GM21529 (cell line): ENCODE results near the gene SMC4.
"Not testable (repeated sequence)": the region's sequence is repeated elsewhere in the genome, so short reads cannot be mapped to it uniquely, and the experiment has no call there.

Experiments
- ATAC-seq: cut with Tn5 transposase; IDR thresholded peaks from one replicate; pipeline ENCODE4 v1.9.1; 2021; ENCODE audit not compliant: unreplicated experiment

The SMC4 gene

DNA sequence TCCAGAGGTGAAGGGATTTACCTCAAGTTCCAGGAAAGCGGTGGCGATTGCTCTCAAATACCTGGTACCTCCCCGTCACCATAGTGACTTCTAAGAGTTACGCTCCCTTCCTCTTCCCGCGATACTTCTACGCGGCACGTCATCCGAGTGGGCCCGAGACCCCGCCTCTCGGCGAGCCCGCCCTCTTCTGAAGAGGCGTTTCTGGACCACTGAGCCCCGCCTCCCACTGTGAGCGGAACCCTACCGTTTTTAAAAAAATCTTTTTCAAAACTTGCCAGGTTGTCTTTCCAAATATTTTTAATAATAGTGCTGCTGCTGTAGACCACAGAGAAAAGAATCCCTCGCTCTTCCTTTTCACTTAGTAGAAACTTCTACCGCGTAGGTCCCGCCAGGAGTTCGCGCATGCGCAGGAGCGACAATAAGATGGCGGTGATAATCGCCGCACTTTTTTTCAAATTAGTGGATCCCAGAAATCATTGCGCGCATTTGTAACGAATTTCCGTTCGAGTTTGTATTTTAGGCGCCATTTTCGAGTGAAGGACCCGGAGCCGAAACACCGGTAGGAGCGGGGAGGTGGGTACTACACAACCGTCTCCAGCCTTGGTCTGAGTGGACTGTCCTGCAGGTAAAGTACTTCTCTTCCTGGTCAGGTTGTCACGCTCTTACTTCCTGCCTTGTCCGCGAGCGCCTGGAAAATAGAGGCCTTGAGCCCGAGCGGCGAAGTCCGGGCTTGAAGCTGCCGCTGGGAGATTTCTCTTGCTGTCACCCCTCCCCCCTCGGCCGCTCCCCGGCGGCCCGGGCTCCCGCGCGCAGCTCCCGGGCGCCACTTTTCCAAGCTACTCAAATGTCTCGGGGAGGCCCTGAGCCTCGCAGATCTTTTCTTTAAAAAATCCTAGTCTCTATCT lies at the start of gene SMC4, which contains the start of gene IFT80:
TSS of gene SMC4 (plus strand) at position 526 of the 905 bp plus-strand sequence. CDS start 1,177 bp downstream, outside the sequence.
TSS of gene IFT80 (minus strand) at position 101 of the 905 bp plus-strand sequence. CDS start 14,625 bp downstream, outside the sequence.
- ATAC-seq: peak; percentile 93

DNA sequence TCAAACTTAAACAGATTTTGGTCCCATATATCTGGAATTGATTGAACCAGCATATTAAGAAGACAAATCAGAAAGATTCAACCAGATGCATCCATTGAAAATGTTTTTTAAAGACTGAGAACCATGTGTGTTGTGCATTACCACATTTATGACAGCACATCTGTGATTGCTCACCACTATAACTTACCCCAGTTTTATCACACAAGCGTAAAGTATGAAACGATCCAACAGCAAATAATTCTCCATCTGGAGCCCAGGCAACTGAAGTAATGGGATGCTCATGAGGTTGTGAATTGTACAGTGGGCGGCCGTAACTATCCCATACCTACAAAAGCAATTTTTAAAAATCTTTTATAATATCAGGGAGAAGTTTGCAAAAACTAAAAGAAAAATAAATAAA lies 43.6 kb upstream of the SMC4 start:
- ATAC-seq: no peak

DNA sequence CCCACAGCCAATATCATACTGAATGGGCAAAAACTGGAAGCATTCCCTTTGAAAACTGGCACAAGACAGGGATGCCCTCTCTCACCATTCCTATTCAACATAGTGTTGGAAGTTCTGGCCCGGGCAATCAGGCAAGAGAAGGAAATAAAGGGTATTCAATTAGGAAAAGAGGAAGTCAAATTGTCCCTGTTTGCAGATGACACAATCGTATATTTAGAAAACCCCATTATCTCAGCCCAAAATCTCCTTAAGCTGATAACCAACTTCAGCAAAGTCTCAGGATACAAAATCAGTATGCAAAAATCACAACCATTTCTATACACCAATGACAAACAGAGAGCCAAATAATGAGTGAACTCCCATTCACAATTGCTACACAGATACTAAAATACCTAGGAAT lies 36.6 kb upstream of the SMC4 start:
- not testable (repeated sequence) for ATAC-seq

DNA sequence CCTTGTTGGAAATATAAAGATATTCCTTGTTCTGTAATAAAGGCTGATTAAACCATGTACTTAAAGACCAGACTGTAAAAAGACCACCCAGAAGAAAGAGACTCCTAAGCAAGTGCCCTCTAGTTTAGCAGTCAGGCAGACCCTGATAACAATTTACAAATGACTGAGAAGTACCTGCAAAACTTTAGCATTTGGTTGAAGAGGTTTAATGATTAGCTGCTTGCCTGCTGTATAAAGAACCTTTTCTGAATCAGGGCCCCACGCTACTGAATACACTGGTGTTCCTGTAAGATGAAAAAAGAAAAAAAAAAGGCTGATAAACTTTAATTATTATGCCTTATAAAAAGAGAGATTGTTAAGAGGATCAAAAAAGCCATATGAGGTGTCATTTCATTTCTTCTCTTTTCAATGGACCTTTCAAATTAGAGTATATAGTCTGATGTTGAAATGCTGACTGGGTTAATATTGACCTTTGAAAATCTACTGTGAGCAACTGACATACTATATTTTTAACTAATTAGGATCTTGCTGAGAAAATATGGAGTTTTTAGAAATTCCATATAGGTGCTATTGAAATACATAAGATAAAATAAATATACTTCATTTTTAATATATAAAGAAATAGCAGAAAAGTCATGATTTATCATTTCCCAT lies 33.5 kb upstream of the SMC4 start:
- no peak for ATAC-seq

DNA sequence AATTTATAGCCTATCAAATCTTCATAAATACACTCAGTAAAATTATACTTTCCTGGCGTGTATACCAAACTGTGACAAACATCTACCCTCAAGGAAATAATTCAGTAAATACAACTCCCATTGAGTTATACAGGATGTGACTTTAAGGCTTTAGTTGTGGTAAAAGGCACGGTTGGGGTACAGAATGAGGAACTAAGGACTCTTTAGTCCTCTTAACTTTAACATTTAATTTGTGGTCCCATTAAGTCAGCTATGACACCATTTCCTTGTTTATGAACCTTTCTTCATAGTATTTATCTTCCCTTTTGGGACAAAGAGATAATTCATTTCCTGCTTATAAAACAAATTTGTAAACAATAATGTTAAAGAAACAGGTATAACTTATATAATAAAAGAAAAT lies 30.6 kb upstream of the SMC4 start:
- peak; percentile 73 for ATAC-seq

DNA sequence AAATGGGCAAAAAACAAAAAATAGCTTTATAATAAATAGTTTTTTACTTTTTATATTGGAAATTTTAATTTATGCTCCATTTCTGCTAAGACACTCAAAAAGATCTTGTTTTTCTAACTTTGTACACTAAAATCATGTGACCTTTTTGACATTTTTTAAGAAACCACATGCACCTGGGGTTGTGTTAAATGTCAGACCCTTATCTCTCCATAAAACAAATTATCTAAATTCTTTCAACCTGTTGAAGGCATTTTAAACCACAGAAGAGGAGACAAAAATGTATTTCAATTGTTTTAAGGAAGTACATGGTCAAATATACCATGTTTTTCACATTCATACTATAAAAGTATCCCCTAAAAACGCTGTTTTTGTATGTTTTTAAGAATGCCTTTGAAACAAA lies 29.7 kb upstream of the SMC4 start:
- ATAC-seq: no peak

DNA sequence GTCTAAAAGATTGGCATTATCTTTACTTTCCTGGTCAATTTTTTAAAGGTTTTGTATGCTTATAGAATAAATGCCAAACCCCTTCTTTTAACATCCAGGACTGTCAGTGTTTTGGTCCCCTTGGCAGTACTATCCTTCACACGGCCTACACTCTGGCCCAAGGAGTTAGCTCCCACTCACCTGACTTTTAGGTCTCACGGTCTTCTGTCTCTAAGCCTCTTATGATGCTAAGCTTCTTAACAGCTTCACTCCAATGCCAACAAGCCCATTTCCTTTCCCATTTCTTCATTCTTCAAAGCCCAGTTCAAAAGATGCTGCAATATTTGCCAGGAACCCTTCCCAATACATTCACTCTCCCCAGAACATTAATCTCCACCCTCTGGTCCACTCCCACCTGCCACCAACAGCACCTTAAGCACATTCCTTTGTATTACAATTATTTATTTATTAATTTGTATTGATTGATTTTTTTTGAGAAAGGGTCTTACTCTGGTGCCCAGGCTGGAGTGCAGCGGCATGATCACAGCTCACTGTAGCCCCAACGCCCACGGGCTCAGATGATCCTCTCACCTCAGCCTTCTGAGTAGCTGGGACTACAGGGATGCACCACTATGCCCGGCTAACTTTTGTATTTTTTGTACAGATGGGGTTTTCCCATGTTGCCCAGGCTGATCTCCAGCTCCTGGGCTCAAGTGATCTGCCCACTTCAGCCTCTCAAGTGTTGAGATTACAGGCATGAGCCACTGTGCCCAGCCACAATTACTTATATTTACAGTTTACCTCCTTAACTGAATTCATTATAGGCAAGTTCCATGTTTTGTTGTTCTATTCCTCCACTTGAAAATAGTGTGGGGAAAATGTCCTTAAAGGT lies 28.2 kb upstream of the SMC4 start:
- ATAC-seq: no peak

DNA sequence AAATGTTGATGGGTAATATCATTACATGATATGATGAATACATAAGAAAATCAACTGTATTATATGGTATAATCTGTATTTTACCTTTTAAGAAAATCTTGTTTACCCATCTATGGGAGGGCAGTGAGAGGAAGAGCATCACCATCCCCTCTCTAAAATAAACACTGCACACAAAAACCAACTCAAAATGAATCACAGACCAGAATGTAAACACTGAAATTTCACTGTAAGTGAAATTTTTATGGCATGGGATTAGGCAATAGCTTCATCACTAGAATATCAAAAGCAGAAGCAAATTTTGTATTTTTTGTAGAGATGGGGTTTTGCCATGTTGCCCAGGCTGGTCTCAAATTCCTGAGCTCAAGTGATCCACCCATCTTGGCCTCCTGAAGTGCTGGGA lies 26.7 kb upstream of the SMC4 start:
- ATAC-seq: no peak

DNA sequence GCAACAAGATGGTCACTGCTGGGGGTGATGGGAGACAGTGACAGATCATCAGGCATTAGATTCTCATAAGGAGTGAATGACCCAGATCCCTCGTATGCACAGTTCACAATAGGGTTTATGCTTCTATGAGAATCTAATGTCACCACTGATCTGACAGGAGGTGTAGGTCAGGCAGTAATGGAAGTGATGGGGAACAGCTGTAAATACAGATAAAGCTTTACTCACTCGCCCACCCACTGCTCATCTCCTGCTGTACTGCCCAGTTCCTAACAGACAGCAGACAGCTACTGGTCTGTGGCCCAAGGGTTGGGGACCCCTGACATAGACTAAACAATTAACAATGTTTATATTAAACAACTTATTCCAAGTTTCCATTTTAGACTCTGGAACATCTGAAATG lies 25.8 kb upstream of the SMC4 start:
- no peak for ATAC-seq

DNA sequence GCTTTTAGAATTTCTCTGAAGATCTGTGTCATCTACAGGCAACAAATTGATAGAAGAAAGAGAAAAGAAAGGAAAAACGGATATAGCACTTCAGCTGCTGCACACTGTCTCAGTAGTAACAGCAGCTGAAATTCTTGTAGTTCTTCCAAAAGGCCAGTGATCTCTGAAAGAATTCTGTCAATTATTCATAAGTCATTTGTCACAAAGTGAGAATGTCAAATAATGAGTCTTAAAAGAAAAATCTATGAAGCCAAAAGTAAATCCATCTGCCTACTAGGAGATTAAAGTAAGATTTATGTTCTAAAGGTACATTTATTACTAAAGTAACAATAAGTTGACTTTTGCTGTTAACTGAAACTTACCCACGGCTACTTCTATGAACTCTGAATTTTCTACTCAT lies 25.0 kb upstream of the SMC4 start:
- no peak for ATAC-seq

DNA sequence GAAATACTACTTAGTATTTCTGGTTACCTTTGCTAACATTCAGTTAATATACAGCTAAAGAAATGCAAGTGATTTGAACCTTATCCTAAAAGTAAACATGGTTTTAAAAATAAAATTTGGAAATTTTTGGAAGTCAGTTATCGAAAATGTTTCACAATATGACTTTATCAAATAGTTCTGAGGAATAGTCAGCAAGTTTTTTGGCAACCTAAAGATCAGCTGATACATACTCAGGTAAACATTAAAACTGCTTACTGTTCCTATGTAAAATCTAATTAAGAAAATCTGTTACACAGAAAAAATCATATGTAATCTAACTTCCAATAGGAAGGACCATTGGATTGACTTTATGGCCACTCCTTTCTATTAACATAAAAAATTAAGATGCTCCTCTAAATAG lies 24.5 kb upstream of the SMC4 start:
- ATAC-seq: no peak

DNA sequence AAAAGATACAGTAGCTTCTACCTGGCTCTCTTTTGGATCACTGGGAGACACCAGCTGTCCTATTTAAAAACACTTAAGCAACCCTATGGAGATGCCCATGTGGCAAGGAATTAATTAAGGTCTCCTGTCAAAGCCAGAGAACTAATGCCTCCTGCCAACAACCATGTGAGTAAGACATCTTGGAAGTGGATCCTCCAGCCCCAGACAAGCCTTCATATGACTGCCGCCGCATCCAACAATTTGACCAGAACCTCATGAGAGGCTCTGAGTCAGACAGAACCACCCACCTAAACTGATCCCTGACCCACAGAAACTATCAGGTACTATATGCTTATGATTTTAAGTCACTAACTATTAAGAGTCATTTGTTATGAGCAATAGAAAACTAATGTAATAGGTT lies 22.8 kb upstream of the SMC4 start:
- no peak for ATAC-seq

DNA sequence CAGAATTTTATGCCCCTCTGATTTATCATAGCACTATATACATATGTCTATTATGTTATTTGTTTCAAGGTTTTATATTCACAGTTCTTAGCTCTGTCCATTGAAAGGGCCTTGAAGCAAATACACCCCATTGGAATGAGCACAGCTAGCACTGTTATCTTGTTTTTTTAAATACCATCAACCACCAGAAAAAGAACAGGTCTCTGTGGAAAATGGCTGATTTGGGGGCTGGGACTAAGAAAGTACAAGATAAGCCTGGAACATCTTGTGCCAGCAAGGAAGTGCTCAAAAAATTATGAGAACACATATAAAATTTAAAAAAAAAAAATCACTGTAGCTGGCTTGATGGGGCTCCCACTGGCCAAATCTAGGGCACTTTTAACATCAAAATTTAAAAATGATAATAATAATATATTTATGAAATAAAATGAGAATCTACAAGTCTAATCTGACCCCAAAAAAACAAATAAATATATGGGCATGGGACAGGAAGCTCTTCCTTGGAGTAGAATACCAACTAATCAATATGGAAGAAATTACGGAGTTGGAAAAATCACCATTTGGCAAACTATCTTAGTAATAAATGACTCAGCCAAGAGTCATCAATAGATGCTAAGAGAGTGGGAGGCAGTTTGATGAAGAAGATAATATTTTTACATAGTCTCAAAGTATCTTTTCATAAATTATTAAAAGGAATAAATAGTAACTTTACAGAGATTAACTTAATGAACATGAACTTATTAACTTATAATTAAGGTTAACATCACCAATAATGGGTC lies 20.9 kb upstream of the SMC4 start:
- no peak for ATAC-seq

DNA sequence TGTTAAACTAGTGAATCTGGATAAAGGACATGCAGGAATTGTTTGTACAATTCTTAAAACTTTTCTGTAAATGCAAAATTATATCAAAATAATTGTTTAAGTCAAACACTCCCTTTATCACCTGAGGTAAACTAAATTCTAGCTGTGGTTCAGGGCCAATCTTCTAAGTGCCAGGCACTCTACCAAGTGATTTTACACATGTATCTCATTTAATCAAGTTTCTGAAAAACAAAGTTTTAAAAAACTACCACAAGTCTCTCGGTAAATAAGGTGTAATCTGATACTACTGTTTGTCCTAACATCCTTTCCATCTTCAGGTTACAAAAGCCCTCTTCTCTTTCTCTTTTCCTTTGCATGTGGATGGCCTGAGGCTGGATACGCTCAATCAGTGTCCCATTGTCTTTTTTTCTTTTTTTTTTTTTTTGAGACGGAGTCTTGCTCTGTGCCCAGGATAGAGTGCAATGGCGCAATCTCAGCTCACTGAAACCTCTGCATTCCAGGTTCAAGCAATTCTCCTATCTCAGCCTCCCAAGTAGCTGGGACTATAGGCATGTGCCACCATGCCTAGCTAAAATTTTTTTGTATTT lies 19.7 kb upstream of the SMC4 start:
- no peak for ATAC-seq

DNA sequence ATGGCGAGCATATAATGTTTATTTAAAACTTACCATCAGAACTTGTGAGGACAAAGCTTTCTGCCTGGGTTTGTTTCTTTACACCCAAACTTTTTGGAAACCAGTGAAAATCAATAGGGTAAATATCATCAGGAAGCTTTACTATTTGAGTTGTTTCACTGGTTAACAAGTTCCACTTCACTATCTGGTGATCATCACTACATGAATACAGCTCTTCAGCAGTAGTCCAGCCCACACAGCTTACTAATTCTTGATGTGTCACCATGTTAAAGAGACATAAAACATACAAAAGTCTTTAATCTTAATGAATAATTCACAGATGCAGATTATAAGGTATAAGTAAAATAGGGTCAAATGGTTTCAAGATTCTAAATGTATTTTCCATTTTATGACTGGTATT lies 18.0 kb upstream of the SMC4 start:
- ATAC-seq: no peak

DNA sequence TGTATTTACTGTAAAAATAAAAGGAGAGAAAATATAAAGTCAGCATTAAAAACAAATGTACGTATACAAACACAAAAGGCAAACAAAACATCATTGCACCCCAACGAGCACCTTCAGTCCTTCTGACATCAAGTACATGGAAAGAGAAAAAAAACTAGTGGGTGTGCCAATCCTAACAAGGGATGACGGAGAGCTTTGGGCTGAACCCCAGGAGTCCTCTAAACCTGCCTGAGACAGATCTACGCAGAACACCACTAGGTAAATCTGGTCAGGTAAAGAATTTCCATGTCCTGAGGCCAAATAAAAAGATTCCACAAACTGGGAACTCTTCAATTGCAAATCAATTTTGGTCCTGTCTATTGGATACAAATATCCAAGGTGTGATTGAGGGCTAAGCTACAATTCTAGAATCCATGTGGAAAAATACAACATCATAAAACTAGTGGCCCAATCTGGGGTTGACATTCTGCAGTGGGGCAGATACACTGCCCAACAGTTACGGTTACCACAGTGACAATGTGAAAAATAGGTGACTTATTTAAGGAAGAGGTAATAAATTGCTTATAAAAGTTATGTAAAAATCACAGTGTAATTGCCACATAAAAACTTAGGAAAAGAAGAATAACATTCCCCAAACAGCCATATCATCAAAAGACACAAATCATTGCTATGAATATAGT lies 14.7 kb upstream of the SMC4 start:
- ATAC-seq: no peak

DNA sequence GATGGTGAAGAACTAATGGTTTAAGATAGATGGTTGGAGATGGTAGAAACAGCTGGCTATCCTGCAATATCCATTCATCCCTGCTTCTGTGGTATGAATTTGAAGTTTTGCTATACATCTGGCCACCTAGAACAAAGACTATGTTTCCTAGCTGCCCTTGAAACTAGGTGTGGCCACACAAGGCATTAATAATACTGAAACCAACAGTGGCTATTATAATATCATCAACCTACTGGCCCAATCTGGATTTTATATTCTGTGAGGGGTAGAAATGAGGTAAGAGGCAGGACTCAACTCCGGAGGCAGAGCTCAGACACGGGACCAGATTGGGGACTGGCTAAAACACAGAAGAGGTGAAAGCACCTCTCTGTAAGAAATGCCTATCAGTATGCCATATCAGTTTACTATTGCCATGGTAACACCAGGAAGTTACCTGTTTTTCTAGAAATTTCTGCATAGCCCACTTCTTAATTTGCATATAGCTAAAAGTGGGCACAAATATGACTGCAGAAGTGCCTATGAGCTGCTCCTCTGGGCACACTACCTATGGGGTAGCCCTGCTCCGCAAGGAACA lies 8.8 kb upstream of the SMC4 start:
- ATAC-seq: no peak

DNA sequence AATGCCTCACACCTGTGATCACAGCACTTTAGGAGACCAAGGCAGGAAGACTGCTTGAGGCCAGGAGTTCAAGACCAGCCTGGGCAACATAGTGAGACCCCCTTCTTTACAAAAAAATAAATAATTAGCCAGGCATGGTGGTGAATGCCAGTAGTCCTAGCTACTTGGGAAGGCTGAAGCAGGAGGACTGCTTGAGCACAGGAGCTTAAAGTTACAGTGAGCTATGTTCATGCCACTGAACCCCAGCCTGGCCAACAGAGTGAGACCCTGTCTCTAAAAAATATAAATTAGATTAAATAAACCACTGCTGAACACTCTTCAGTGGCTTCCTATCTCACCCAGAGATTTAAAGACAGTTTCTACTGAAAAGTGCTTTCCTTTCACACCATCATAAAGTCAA lies 6.7 kb upstream of the SMC4 start:
- no peak for ATAC-seq

DNA sequence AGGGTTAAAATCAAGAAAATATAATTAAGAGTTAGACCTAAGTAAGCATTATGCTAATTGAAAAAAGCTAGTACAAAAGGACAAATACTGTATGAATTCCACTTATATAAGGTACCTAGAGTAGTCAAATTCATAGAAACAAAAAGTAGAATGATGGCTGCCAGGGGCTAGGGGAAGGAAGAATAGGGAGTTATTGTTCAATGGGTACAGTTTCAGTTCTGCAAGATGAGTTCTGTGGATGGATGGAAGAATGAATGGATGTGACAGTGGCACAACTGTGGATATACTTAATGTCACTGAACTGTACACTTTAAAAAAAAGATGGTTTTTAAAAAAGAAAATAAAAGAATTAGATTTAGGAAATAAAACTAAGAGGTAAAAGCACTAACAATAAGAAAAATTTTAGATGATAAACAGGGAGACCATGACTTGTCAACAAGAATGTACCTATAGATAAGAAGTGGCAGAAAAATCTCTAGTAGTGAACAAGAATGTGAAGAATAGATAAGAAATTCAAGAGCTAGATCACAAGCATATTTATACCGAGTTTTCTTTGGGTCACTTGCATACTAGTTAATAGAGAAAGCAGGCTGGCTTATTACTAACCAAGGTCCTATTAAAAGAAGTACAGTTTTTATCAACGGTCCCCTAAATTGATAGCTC lies 6.0 kb upstream of the SMC4 start:
- no peak for ATAC-seq
